Gastroesophageal sphincter (tissue), 4 donors: Measurements from ENCODE around the gene TRMT10C. TPM values are rescaled to one million over a fixed set of nuclear protein-coding genes. Genes with fewer than 3 reads are reported as not detected.
"Not testable (repeated sequence)": the region's sequence is repeated elsewhere in the genome, so short reads cannot be mapped to it uniquely, and the experiment has no call there.

Experiments
- ATAC-seq: fragments of 150-250 bp; one replicate; pipeline ENCODE4 v1.9.1; 2016; ENCODE audit warnings: mild to moderate bottlenecking, moderate library complexity
- H3K27ac ChIP-seq, 4 donors: fragments of 200-600 bp; sonication (generic) in 3 of 4; 1 replicate in 3 of 4; 2 replicates in 1 of 4; pipeline ENCODE4 v1.5.1; 2016 to 2019
- H3K27me3 ChIP-seq: fragments of 200-600 bp; sonication (generic); one replicate; pipeline ENCODE4 v1.5.1; 2019
- H3K36me3 ChIP-seq, 2 donors: fragments of 200-600 bp; sonication (generic); one replicate each; pipeline ENCODE4 v1.5.1; 2019; ENCODE audit warnings: control low read depth in 1 of 2
- H3K4me1 ChIP-seq, 3 donors: fragments of 200-600 bp; sonication (generic); 1 replicate in 2 of 3; 2 replicates in 1 of 3; pipeline ENCODE4 v1.5.1; 2016 to 2019; ENCODE audit warnings: control low read depth in 2 of 3
- H3K4me3 ChIP-seq, 2 donors: fragments of 200-600 bp; sonication (generic); one replicate each; pipeline ENCODE4 v1.5.1; 2019; ENCODE audit warnings: mild to moderate bottlenecking in 1 of 2, moderate library complexity in 1 of 2
- H3K9me3 ChIP-seq, 3 donors: fragments of 200-600 bp; sonication (generic); one replicate each; pipeline ENCODE4 v1.5.1; 2017 to 2019; ENCODE audit warnings: control low read depth in 2 of 3
- EP300 ChIP-seq: sonication (generic); formaldehyde crosslinking; IDR thresholded peaks from one replicate; pipeline ENCODE4 v1.6.1; 2017; ENCODE audit warnings: antibody characterized with exemption, mild to moderate bottlenecking
- POLR2A ChIP-seq, 2 donors: fragments of 450-650 bp; IDR thresholded peaks; one replicate each; pipeline ENCODE4 v1.6.1; 2017; ENCODE audit warnings: antibody characterized with exemption in 2 of 2, mild to moderate bottlenecking in 2 of 2, moderate library complexity in 1 of 2
- POLR2AphosphoS5 ChIP-seq: sonication (generic); formaldehyde crosslinking; IDR thresholded peaks from one replicate; pipeline ENCODE4 v1.6.1; 2017; ENCODE audit warnings: antibody characterized with exemption
- WGBS, 2 donors: methylation state at CpG; one replicate each; pipeline ENCODE4 v1.1.5; 2018; ENCODE audit warnings: low coverage in 1 of 2; 5-methylcytosine and 5-hydroxymethylcytosine counted together
- total RNA-seq, 4 donors: library from RNA; depleted of rRNA; stranded (reverse); fragments of >200 nt; gene quantifications; one replicate each; pipeline ENCODE4 v1.1.0, GENCODE V29; 2016
- TF ChIP-seq, protein P1 (sequence below), 4 experiments: fragments of 200-600 bp in 2 of 4; fragments of 450-650 bp in 2 of 4; sonication (generic) in 1 of 4; IDR thresholded peaks; one replicate each; pipeline ENCODE4 v1.5.1; 2017 to 2019; ENCODE audit warnings: antibody characterized with exemption in 4 of 4, mild to moderate bottlenecking in 2 of 4, moderate library complexity in 2 of 4

Gene TRMT10C
- total RNA-seq, 4 donors from 2014 or later, result 12.2 to 22.7 (median 16.8) TPM

DNA sequence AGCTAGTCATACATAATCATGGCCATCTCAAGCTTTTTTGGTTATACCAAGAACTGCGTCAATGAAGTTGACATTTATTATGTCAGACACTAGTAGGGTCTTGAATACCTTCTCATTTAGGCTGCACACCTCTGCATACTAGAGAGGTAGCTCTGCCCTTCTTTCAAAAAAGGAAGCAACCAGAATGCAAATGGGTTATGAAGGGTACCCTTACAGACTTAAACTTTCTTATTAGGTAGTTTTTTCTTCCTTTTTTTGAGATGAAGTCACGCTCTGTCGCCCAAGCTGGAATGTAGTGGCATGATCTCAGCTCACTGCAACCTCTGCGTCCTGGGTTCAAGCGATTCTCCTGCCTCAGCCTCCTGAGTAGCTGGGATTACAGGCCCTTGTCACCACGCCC, 15.6 kb downstream of the TRMT10C start:
- WGBS, 2 donors, result 100% methylated on average over 1 to 4 of the region's 6 CpGs
- H3K27ac ChIP-seq, result no peak overlapping the region
- peaks cover 11 to 82% (median 17%) of the 10 kb centered on the region in 3 donors for H3K4me1 ChIP-seq
- peaks cover 0 to 12% of the 10 kb centered on the region in 2 donors for H3K36me3 ChIP-seq
- no peak for ATAC-seq
- no peak overlapping the region for H3K4me3 ChIP-seq
- TF ChIP-seq POLR2AphosphoS5 (no peak), POLR2A (IDR thresholded peaks at IDR 0.05) (no peak), EP300 (no peak)
- TF ChIP-seq, protein P1, sequence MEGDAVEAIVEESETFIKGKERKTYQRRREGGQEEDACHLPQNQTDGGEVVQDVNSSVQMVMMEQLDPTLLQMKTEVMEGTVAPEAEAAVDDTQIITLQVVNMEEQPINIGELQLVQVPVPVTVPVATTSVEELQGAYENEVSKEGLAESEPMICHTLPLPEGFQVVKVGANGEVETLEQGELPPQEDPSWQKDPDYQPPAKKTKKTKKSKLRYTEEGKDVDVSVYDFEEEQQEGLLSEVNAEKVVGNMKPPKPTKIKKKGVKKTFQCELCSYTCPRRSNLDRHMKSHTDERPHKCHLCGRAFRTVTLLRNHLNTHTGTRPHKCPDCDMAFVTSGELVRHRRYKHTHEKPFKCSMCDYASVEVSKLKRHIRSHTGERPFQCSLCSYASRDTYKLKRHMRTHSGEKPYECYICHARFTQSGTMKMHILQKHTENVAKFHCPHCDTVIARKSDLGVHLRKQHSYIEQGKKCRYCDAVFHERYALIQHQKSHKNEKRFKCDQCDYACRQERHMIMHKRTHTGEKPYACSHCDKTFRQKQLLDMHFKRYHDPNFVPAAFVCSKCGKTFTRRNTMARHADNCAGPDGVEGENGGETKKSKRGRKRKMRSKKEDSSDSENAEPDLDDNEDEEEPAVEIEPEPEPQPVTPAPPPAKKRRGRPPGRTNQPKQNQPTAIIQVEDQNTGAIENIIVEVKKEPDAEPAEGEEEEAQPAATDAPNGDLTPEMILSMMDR (IDR thresholded peaks at IDR 0.05), result no peak
- no peaks in the 10 kb centered on the region for H3K27me3 ChIP-seq
- H3K9me3 ChIP-seq, result no peaks in the 10 kb centered on the region

- H3K27me3 ChIP-seq, result no peaks in the 10 kb centered on the region
- peaks cover 0 to 8% (median 0%) of the 10 kb centered on the region in 3 donors for H3K4me1 ChIP-seq
- 11 to 22% methylated on average over 1 of the region's 1 CpG for WGBS, 2 donors
- no peak for ATAC-seq
- no peak overlapping the region for H3K27ac ChIP-seq
- H3K4me3 ChIP-seq, result no peak overlapping the region
- H3K36me3 ChIP-seq, result peaks cover 5 to 90% of the 10 kb centered on the region in 2 donors
- H3K9me3 ChIP-seq, result no peaks in the 10 kb centered on the region
- TF ChIP-seq POLR2A (IDR thresholded peaks at IDR 0.05), result no peak
- TF ChIP-seq EP300, result no peak
- TF ChIP-seq POLR2AphosphoS5, result no peak
- TF ChIP-seq, protein P1 (IDR thresholded peaks at IDR 0.05), result no peak
Measured at GRCh38 chr3:101588616-101589015, 26.9 kb downstream of the TRMT10C start.

DNA sequence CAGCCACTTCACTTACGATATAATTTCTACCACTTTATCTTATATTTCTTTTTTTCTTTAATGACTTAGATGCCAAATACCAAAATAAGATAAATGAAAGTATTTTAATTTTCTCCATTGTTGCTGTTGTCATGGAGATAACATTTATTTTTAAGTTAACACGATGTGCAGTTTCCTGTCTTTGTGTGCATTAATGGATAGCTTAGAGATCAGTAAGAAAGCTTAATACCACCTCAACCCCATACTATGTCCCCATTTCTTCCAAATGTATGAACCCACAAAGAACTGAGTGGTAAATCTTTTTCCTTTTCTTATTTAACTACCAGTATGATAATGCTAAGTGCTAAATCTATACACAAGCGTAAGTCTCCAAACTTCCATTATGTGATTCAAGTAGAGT, 29.4 kb downstream of the TRMT10C start:
- H3K27ac ChIP-seq, result no peak overlapping the region
- ATAC-seq, result no peak
- TF ChIP-seq POLR2AphosphoS5 (no peak), POLR2A (IDR thresholded peaks at IDR 0.05) (no peak), EP300 (no peak)
- TF ChIP-seq, protein P1 (IDR thresholded peaks at IDR 0.05), result no peak
- H3K27me3 ChIP-seq, result no peaks in the 10 kb centered on the region
- H3K36me3 ChIP-seq, result peaks cover 5 to 98% of the 10 kb centered on the region in 2 donors
- H3K9me3 ChIP-seq, result no peaks in the 10 kb centered on the region
- no peak overlapping the region for H3K4me3 ChIP-seq
- peaks cover 0 to 1% (median 0%) of the 10 kb centered on the region in 3 donors for H3K4me1 ChIP-seq
- 65 to 67% methylated on average over 3 of the region's 3 CpGs for WGBS, 2 donors

GRCh38 chr3:101602731-101603130, 41.1 kb downstream of the TRMT10C start:
- TF ChIP-seq POLR2AphosphoS5, result no peak
- no peak for TF ChIP-seq POLR2A (IDR thresholded peaks at IDR 0.05)
- TF ChIP-seq, protein P1 (IDR thresholded peaks at IDR 0.05), result no peak
- no peak for TF ChIP-seq EP300
- Histone ChIP-seq H3K27ac (no peak overlapping the region), H3K9me3 (no peaks in the 10 kb centered on the region), H3K27me3 (no peaks in the 10 kb centered on the region), H3K4me1 (no peaks in the 10 kb centered on the region), H3K36me3 (peaks cover 0 to under 1% of the 10 kb centered on the region in 2 donors), H3K4me3 (no peak overlapping the region)
- 76 to 83% methylated on average over 1 to 3 of the region's 3 CpGs for WGBS, 2 donors
- no peak for ATAC-seq

GRCh38 chr3:101603184-101603583, 41.5 kb downstream of the TRMT10C start:
- WGBS, 2 donors, result 83% methylated on average over 1 of the region's 1 CpG; no CpG with 5 or more reads in 1 of the 2 donors
- no peak overlapping the region for H3K4me3 ChIP-seq
- no peaks in the 10 kb centered on the region for H3K4me1 ChIP-seq
- no peak for TF ChIP-seq EP300
- no peak for TF ChIP-seq POLR2AphosphoS5
- TF ChIP-seq, protein P1 (IDR thresholded peaks at IDR 0.05), result no peak
- no peak for TF ChIP-seq POLR2A (IDR thresholded peaks at IDR 0.05)
- H3K36me3 ChIP-seq, result no peaks in the 10 kb centered on the region
- H3K27ac ChIP-seq, result no peak overlapping the region
- no peak for ATAC-seq
- no peaks in the 10 kb centered on the region for H3K27me3 ChIP-seq
- no peaks in the 10 kb centered on the region for H3K9me3 ChIP-seq

GRCh38 chr3:101605398-101605797, 43.7 kb downstream of the TRMT10C start:
- H3K27me3 ChIP-seq, H3K4me1 ChIP-seq, H3K9me3 ChIP-seq, ATAC-seq, H3K27ac ChIP-seq, H3K4me3 ChIP-seq, H3K36me3 ChIP-seq: not testable (repeated sequence)
- WGBS, 2 donors, result 0 to 100% methylated on average over 1 of the region's 10 CpGs
